Left ventricle myocardium inferior (tissue), 1 donor: ENCODE measurements around the gene FNDC3A. TPM values are rescaled to one million over a fixed set of nuclear protein-coding genes. Genes with fewer than 3 reads are reported as not detected.
"Not testable (repeated sequence)": the region's sequence is repeated elsewhere in the genome, so short reads cannot be mapped to it uniquely, and the experiment has no call there.

Experiments used
- DNase-seq: peaks from one replicate; pipeline ENCODE4 v3.0.0-alpha.2; 2020
- H3K27ac ChIP-seq: fragments of 200-600 bp; replicated peaks from 2 replicates; pipeline ENCODE4 v1.8.0; 2021
- H3K27me3 ChIP-seq: fragments of 200-600 bp; 2 replicates; pipeline ENCODE4 v1.8.0; 2021; ENCODE audit warnings: low read depth
- H3K36me3 ChIP-seq: fragments of 200-600 bp; 2 replicates; pipeline ENCODE4 v1.8.0; 2021
- H3K4me1 ChIP-seq: fragments of 200-600 bp; 2 replicates; pipeline ENCODE4 v1.8.0; 2021
- H3K4me3 ChIP-seq: fragments of 200-600 bp; 2 replicates; pipeline ENCODE4 v1.8.0; 2021; ENCODE audit warnings: mild to moderate bottlenecking, moderate library complexity
- H3K9me3 ChIP-seq: fragments of 200-600 bp; replicated peaks from 2 replicates; pipeline ENCODE4 v1.8.0; 2021
- CTCF ChIP-seq: fragments of 200-600 bp; IDR thresholded peaks from 2 replicates; pipeline ENCODE4 v1.8.0; 2021; ENCODE audit warnings: antibody characterized with exemption, mild to moderate bottlenecking, borderline replicate concordance
- intact Hi-C: fragments of 100-400 bp; cut with micrococcal nuclease; formaldehyde crosslinking; loops from one replicate; pipeline ENCODE4 v1.11.0; 2022
- total RNA-seq: library from RNA; stranded (reverse); fragmentation: NEBNext Ultra II Directional; extraction: Animal tissue kit (Norgen Biotek cat#: 25700); gene quantifications from one replicate; pipeline ENCODE4 v1.2.1, GENCODE V29; 2021
- donor health status: DM: no; HTN: yes; CAD: no; lungs with severe emphysema.

Gene FNDC3A
- total RNA-seq, 1 donor from 2014 or later: 18.9 TPM

DNA sequence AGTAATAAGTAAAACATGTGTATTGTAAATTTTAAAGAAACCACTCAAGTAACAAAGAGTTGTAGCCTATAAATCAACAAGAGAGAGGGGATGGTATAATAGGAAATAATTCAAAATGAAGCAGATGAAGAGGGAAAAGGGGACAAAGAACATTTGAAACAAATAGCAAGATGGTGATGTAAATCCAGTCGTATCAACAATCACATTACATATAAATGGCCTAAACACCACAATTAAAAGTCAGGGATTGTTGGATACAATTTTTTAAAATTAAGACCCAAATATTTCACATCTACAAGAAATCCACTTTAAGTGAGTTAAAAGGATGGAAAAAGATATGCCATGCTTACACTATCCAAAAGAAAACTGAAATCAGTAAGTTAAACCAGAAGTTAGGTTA is 15.2 kb downstream of the FNDC3A start:
- Histone ChIP-seq H3K9me3 (peaks cover 15% of the 10 kb centered on the region), H3K36me3 (peaks cover 4% of the 10 kb centered on the region), H3K4me3 (no peak overlapping the region), H3K27me3 (no peaks in the 10 kb centered on the region), H3K27ac (no peak overlapping the region), H3K4me1 (peaks cover 11% of the 10 kb centered on the region)
- no peak for TF ChIP-seq CTCF
- no peak for DNase-seq
- intact Hi-C loops: no loop called here

- no peak for DNase-seq
- peaks cover 11% of the 10 kb centered on the region for H3K4me1 ChIP-seq
- no peak for TF ChIP-seq CTCF
- no peak overlapping the region for H3K4me3 ChIP-seq
- H3K36me3 ChIP-seq: peaks cover 4% of the 10 kb centered on the region
- H3K9me3 ChIP-seq: peaks cover 15% of the 10 kb centered on the region
- no peak overlapping the region for H3K27ac ChIP-seq
- H3K27me3 ChIP-seq: no peaks in the 10 kb centered on the region
- intact Hi-C loops: no loop called here
Measured at GRCh38 chr13:48993150-48993549, 17.4 kb downstream of the FNDC3A start.

- intact Hi-C loops: no loop called here
- Histone ChIP-seq H3K4me1 (peaks cover 4% of the 10 kb centered on the region), H3K4me3 (no peak overlapping the region), H3K27ac (no peak overlapping the region), H3K36me3 (peaks cover 9% of the 10 kb centered on the region), H3K9me3 (peaks cover 23% of the 10 kb centered on the region), H3K27me3 (no peaks in the 10 kb centered on the region)
- no peak for DNase-seq
- TF ChIP-seq CTCF: no peak
Measured at GRCh38 chr13:48994706-48995105, 19.0 kb downstream of the FNDC3A start.

DNA sequence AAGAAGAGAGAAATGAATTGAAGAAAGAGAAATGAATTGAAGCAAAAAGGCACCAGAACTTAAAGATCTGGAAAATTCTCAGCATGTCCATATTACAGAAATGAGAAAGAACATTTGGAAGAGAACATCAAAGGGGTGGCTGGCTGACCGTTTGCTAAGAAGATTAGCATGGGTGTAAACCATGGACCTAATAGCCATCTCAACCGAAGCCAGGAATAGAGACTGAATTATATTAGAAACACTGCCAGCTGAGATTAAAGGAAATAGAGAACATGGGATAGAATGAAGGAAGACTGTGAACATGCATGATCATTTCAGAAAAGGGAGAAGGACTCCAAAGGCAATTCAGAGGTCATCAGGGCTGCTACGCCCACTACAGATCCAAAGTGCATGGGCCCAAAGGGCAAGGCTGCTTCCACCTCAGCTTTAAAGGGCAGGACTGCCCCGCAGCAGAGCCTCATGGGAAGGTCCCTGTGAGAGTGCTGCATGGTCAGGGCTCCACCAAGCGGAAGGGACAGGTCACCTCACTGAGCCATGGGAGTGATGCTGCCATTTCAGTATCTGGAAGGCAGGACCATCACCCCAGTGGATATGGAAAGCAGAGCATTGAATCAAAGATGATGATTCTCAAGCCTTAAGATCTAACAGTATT is 23.1 kb downstream of the FNDC3A start:
- Histone ChIP-seq H3K4me1 (peaks cover 3% of the 10 kb centered on the region), H3K9me3 (peaks cover 19% of the 10 kb centered on the region), H3K27me3 (no peaks in the 10 kb centered on the region), H3K36me3 (peaks cover 12% of the 10 kb centered on the region), H3K4me3 (no peak overlapping the region), H3K27ac (no peak overlapping the region)
- TF ChIP-seq CTCF: no peak
- intact Hi-C loops: no loop called here
- no peak for DNase-seq

GRCh38 chr13:49000247-49000646 is 24.5 kb downstream of the FNDC3A start:
- H3K9me3 ChIP-seq: peaks cover 19% of the 10 kb centered on the region
- peaks cover 8% of the 10 kb centered on the region for H3K4me1 ChIP-seq
- no peak overlapping the region for H3K27ac ChIP-seq
- no peak overlapping the region for H3K4me3 ChIP-seq
- H3K36me3 ChIP-seq: peaks cover 12% of the 10 kb centered on the region
- no peak for DNase-seq
- TF ChIP-seq CTCF: no peak
- intact Hi-C loops: no loop called here
- H3K27me3 ChIP-seq: no peaks in the 10 kb centered on the region

DNA sequence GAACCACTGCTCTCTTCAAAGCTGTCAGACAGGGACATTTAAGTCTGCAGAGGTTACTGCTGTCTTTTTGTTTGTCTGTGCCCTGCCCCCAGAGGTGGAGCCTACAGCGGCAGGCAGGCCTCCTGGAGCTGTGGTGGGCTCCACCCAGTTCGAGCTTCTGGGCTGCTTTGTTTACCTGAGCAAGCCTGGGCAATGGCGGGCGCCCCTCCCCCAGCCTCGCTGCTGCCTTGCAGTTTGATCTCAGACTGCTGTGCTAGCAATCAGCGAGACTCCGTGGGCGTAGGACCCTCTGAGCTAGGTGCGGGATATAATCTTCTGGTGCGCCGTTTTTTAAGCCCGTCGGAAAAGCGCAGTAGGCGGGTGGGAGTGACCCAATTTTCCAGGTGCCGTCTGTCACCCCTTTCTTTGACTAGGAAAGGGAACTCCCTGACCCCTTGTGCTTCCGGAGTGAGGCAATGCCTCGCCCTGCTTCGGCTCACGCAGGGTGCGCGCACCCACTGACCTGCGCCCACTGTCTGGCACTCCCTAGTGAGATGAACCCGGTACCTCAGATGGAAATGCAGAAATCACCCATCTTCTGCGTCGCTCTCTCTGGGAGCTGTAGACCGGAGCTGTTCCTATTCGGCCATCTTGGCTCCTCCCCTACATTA is 43.4 kb downstream of the FNDC3A start:
- intact Hi-C loops: not testable (repeated sequence)

More for the DNA sequence above, 43.4 kb downstream of the FNDC3A start:
- not testable (repeated sequence) for H3K4me1 ChIP-seq, DNase-seq, H3K27ac ChIP-seq, H3K4me3 ChIP-seq, H3K27me3 ChIP-seq
- Histone ChIP-seq H3K36me3 (peaks cover 13% of the 10 kb centered on the region), H3K9me3 (peaks cover 22% of the 10 kb centered on the region)
